SK-N-SH (cell line): ENCODE results near the gene PLOD1. TPM values are rescaled to one million over a fixed set of nuclear protein-coding genes. Genes with fewer than 3 reads are reported as not detected.
A peak's percentile ranks its signal among the peaks of the same experiment; 100 is the strongest.

Experiments used
- CTCF ChIA-PET: fragments of 300-600, 350-600 bp; formaldehyde crosslinking; extraction: SDS; loops from one replicate; lab custom pipeline; 2021; lab: Yijun Ruan, JAX
- POLR2A ChIA-PET: fragments of 350-600 bp; sonication (Branson Sonifier 250); formaldehyde crosslinking; extraction: SDS; loops from one replicate; lab custom pipeline; 2020; ENCODE audit warnings: antibody characterized with exemption, inconsistent platforms; lab: Yijun Ruan, JAX
- DNase-seq: peaks from one replicate; pipeline ENCODE4 v3.0.0; 2012
- H2AFZ ChIP-seq: fragments of 200-600 bp; sonication (generic); 2 replicates; pipeline ENCODE4 v1.8.1; 2016; ENCODE audit warnings: antibody characterized with exemption, mild to moderate bottlenecking, low read depth
- H3F3A ChIP-seq: fragments of 200-600 bp; sonication (generic); replicated peaks from 2 replicates; pipeline ENCODE3; 2016; ENCODE audit warnings: antibody characterized with exemption, mild to moderate bottlenecking; ENCODE audit not compliant: insufficient read depth
- H3K27ac ChIP-seq, 2 experiments: fragments of 200-500 bp in 1 of 2; fragments of 200-600 bp in 1 of 2; sonication (Bioruptor generic) in 1 of 2; sonication (generic), shearing (Covaris generic) in 1 of 2; 2 replicates each; pipeline versions ENCODE4 v1.5.1 to v1.6.1; 2014 to 2016; ENCODE audit warnings: low read depth in 2 of 2, inconsistent platforms in 1 of 2, low read length in 1 of 2, mild to moderate bottlenecking in 1 of 2, mixed read lengths in 1 of 2
- H3K27me3 ChIP-seq: fragments of 200-600 bp; sonication (generic), shearing (Covaris generic); 2 replicates; pipeline ENCODE4 v1.6.1; 2016; ENCODE audit warnings: mixed run types; ENCODE audit not compliant: insufficient read depth
- H3K36me3 ChIP-seq, 2 experiments: fragments of 200-500 bp in 1 of 2; fragments of 200-600 bp in 1 of 2; sonication (Bioruptor generic) in 1 of 2; sonication (generic) in 1 of 2; replicated peaks in 1 of 2; 2 replicates each; pipeline versions ENCODE3 to v1.5.1; 2014 to 2016; ENCODE audit warnings: low read length in 1 of 2, mild to moderate bottlenecking in 1 of 2; ENCODE audit not compliant: insufficient read depth in 2 of 2, control insufficient read depth in 1 of 2
- H3K4me1 ChIP-seq, 2 experiments: fragments of 200-500 bp in 1 of 2; fragments of 200-600 bp in 1 of 2; sonication (Bioruptor generic) in 1 of 2; sonication (generic), shearing (Covaris generic) in 1 of 2; 2 replicates each; pipeline versions ENCODE4 v1.5.1 to v1.6.1; 2014 to 2016; ENCODE audit warnings: low read depth in 1 of 2, low read length in 1 of 2, mixed run types in 1 of 2; ENCODE audit not compliant: insufficient read depth in 2 of 2, control insufficient read depth in 1 of 2
- H3K4me2 ChIP-seq: fragments of 200-600 bp; sonication (generic), shearing (Covaris generic); 2 replicates; pipeline ENCODE4 v1.6.1; 2017; ENCODE audit warnings: mixed run types
- H3K4me3 ChIP-seq, 2 experiments: fragments of 200-500 bp in 1 of 2; fragments of 200-600 bp in 1 of 2; sonication (Bioruptor generic) in 1 of 2; sonication (generic), shearing (Covaris generic) in 1 of 2; 2 replicates each; pipeline versions ENCODE4 v1.5.1 to v1.8.1; 2014 to 2016; ENCODE audit warnings: low read depth in 2 of 2, inconsistent platforms in 1 of 2, low read length in 1 of 2, mild to moderate bottlenecking in 1 of 2, mixed read lengths in 1 of 2, moderate library complexity in 1 of 2
- H3K79me2 ChIP-seq: fragments of 200-600 bp; sonication (generic); 2 replicates; pipeline ENCODE4 v1.8.1; 2017; ENCODE audit warnings: mild to moderate bottlenecking; ENCODE audit not compliant: insufficient read depth
- H3K9ac ChIP-seq: fragments of 200-600 bp; sonication (generic); 2 replicates; pipeline ENCODE4 v1.6.1; 2017; ENCODE audit warnings: mixed run types
- H3K9me2 ChIP-seq: fragments of 200-600 bp; sonication (generic); 2 replicates; pipeline ENCODE4 v1.6.1; 2017; ENCODE audit warnings: mixed run types
- H3K9me3 ChIP-seq: fragments of 200-600 bp; sonication (generic); 2 replicates; pipeline ENCODE4 v1.6.1; 2017; ENCODE audit warnings: mixed run types, mild to moderate bottlenecking, moderate library complexity
- H4K20me1 ChIP-seq: fragments of 200-600 bp; sonication (generic); 2 replicates; pipeline ENCODE4 v1.6.1; 2017; ENCODE audit warnings: mild to moderate bottlenecking, mixed run types; ENCODE audit not compliant: insufficient read depth
- CHD2 ChIP-seq: fragments of 150-350 bp; IDR thresholded peaks from 2 replicates; pipeline ENCODE4 v1.6.1; 2018; ENCODE audit warnings: low read length; ENCODE audit not compliant: partially characterized antibody
- CTCF ChIP-seq: fragments of 200-600 bp; sonication (generic); IDR thresholded peaks from 2 replicates; pipeline ENCODE4 v1.6.1; 2017; ENCODE audit warnings: antibody characterized with exemption, mild to moderate bottlenecking, moderate library complexity
- EP300 ChIP-seq, 2 experiments: IDR thresholded peaks; 2 replicates each; pipeline versions ENCODE4 v1.4.0 to v1.6.1; 2012; ENCODE audit warnings: borderline replicate concordance in 1 of 2, low read depth in 1 of 2, low read length in 1 of 2
- EZH2phosphoT487 ChIP-seq: fragments of 200-600 bp; sonication (generic); IDR thresholded peaks from 2 replicates; pipeline ENCODE4 v1.6.1; 2017; ENCODE audit warnings: low read depth, mixed run types, mild to moderate bottlenecking, antibody characterized with exemption, moderate library complexity, borderline replicate concordance
- FOSL2 ChIP-seq: IDR thresholded peaks from 2 replicates; pipeline ENCODE4 v1.4.0; 2012; ENCODE audit warnings: low read depth, mild to moderate bottlenecking, moderate library complexity, borderline replicate concordance
- FOXJ3 ChIP-seq: sonication (generic); formaldehyde crosslinking; IDR thresholded peaks from 2 replicates; pipeline ENCODE4 v1.5.1; 2020; ENCODE audit warnings: mild to moderate bottlenecking, missing genetic modification reagents
- GABPA ChIP-seq: IDR thresholded peaks from 2 replicates; pipeline ENCODE4 v1.4.0; 2012; ENCODE audit warnings: low read depth, mild to moderate bottlenecking
- IRF3 ChIP-seq: fragments of 150-350 bp; IDR thresholded peaks from 2 replicates; pipeline ENCODE4 v1.6.1; 2016; ENCODE audit warnings: mild to moderate bottlenecking, low read depth, low read length
- JUND ChIP-seq: IDR thresholded peaks from 2 replicates; pipeline ENCODE4 v1.4.0; 2012
- MAX ChIP-seq: IDR thresholded peaks from 2 replicates; pipeline ENCODE4 v1.4.0; 2012; ENCODE audit warnings: low read depth
- MXI1 ChIP-seq: IDR thresholded peaks from 2 replicates; pipeline ENCODE4 v1.6.1; 2012; ENCODE audit warnings: mild to moderate bottlenecking, low read depth, low read length, improper control_type of control experiment
- PBX3 ChIP-seq: IDR thresholded peaks from 2 replicates; pipeline ENCODE4; 2012
- RCOR1 ChIP-seq: fragments of 150-350 bp; IDR thresholded peaks from 2 replicates; pipeline ENCODE4 v1.6.1; 2017; ENCODE audit warnings: antibody characterized with exemption, low read length
- RFX5 ChIP-seq: IDR thresholded peaks from 2 replicates; pipeline ENCODE4 v1.6.1; 2012; ENCODE audit warnings: mild to moderate bottlenecking, improper control_type of control experiment, low read length
- RXRA ChIP-seq: IDR thresholded peaks from 2 replicates; pipeline ENCODE4 v1.4.0; 2012; ENCODE audit warnings: low read depth, mild to moderate bottlenecking, borderline replicate concordance
- SIN3A ChIP-seq: IDR thresholded peaks from 2 replicates; pipeline ENCODE4 v1.6.1; 2012; ENCODE audit warnings: low read depth, mild to moderate bottlenecking, low read length, moderate library complexity, borderline replicate concordance
- SMC3 ChIP-seq: IDR thresholded peaks from 2 replicates; pipeline ENCODE4 v1.6.1; 2012; ENCODE audit warnings: low read depth, low read length, improper control_type of control experiment
- TCF12 ChIP-seq: IDR thresholded peaks from 2 replicates; pipeline ENCODE4 v1.4.0; 2012
- USF1 ChIP-seq: IDR thresholded peaks from 2 replicates; pipeline ENCODE4 v1.4.0; 2012; ENCODE audit warnings: low read depth, borderline replicate concordance
- USF2 ChIP-seq: fragments of 150-350 bp; IDR thresholded peaks from 2 replicates; pipeline ENCODE4 v1.6.1; 2017; ENCODE audit warnings: antibody characterized with exemption, low read length, low read depth, borderline replicate concordance
- WGBS: methylation state at CpG from one replicate; pipeline ENCODE4 v1.1.6; 2017; ENCODE audit warnings: low lambda C conversion rate; 5-methylcytosine and 5-hydroxymethylcytosine counted together
- polyA plus RNA-seq, 3 experiments: library from polyadenylated mRNA; depleted of rRNA; stranded (reverse); fragments of >200 nt; gene quantifications; 2 replicates each; pipeline ENCODE4 v1.2.3, GENCODE V29; 2012

Gene PLOD1
- polyA plus RNA-seq, 1 of the 3 experiments (the other 2 are of a cell fraction): 257 TPM

- peak; percentile 75 for TF ChIP-seq PBX3
- TF ChIP-seq RCOR1: no peak
- no peak for TF ChIP-seq GABPA
- no peak for TF ChIP-seq USF2
- TF ChIP-seq FOSL2: peak; percentile 58
- no peak for TF ChIP-seq MXI1
- TF ChIP-seq TCF12: peak; percentile 77
- no peak for TF ChIP-seq USF1
- no peak for TF ChIP-seq IRF3
- TF ChIP-seq RXRA: 0 out of 2 replicates have a peak, but pooled peaks have one; percentile 32
- TF ChIP-seq SIN3A: no peak
These were observed 6.5 kb upstream of the PLOD1 start (continued) for GRCh38 chr1:11927866-11928592.

GRCh38 chr1:11929849-11930248 is 4.7 kb upstream of the PLOD1 start:
- peak overlapping the region; percentile 64; the same call in 1 of the 2 replicates for H3K4me2 ChIP-seq
- peaks cover 23% of the 10 kb centered on the region for H3F3A ChIP-seq
- peaks cover 4% of the 10 kb centered on the region for H4K20me1 ChIP-seq
- H3K27ac ChIP-seq: peak overlapping the region; percentile 78 to 80; a peak in 3 of 4 replicates
- H3K79me2 ChIP-seq: peaks cover 8% of the 10 kb centered on the region
- TF ChIP-seq EZH2phosphoT487 (no peak), CHD2 (peak; percentile 50), MAX (peak; percentile 97), USF2 (0 out of 2 replicates have a peak, but pooled peaks have one; percentile 29), SMC3 (no peak), RFX5 (no peak), TCF12 (peak; percentile 40), EP300 (IDR thresholded peaks at IDR 0.05; ENCODE audit: borderline replicate concordance in 1 of 2, low read depth in 1 of 2, low read length in 1 of 2) (peak in 1 of 2 experiments; percentile 37; a peak in 1 of 4 replicates), FOXJ3 (no peak), CTCF (no peak), USF1 (peak; percentile 56; the same call in 1 of the 2 replicates), SIN3A (0 out of 2 replicates have a peak, but pooled peaks have one; percentile 46), GABPA (no peak), RCOR1 (peak; percentile 71), MXI1 (peak; percentile 92), JUND (no peak), FOSL2 (no peak)
- H3K27me3 ChIP-seq: no peaks in the 10 kb centered on the region
- DNase-seq: peak; percentile 79
- no peaks in the 10 kb centered on the region for H3K36me3 ChIP-seq
- no peaks in the 10 kb centered on the region for H3K9me3 ChIP-seq
- peak overlapping the region; percentile 60; the same call in 1 of the 2 replicates for H2AFZ ChIP-seq
- H3K9me2 ChIP-seq: no peaks in the 10 kb centered on the region
- H3K4me3 ChIP-seq: no peak overlapping the region
- peaks cover 25 to 32% of the 10 kb centered on the region in 2 experiments for H3K4me1 ChIP-seq
- CTCF ChIA-PET: interaction anchor here (0.7 kb wide), 1 partner anchor 10 kb away, joined by 3 read pairs; no protein-coding TSS in a partner anchor
- 7% methylated on average over 5 of the region's 5 CpGs for WGBS
- POLR2A ChIA-PET: interaction anchor here (0.5 to 4.6 kb wide), 7 partner anchors 8 to 50 kb away, joined by 3 to 60 read pairs (median 4); partner anchors contain the start of gene MFN2
- no peak overlapping the region for H3K9ac ChIP-seq
